Tibial nerve (tissue), 4 donors: ENCODE results near the gene THG1L. TPM values are rescaled to one million over a fixed set of nuclear protein-coding genes. Genes with fewer than 3 reads are reported as not detected.

Experiments used
- DNase-seq, 2 donors: peaks; one replicate each; pipeline ENCODE4 v3.0.0-alpha.2; 2019; ENCODE audit warnings: low spot score in 2 of 2
- H3K27ac ChIP-seq, 4 donors: fragments of 200-600 bp; sonication (generic) in 3 of 4; one replicate each; pipeline ENCODE4 v1.5.1; 2017 to 2019; ENCODE audit warnings: mild to moderate bottlenecking in 1 of 4
- H3K27me3 ChIP-seq, 2 donors: fragments of 200-600 bp; sonication (generic) in 1 of 2; one replicate each; pipeline versions ENCODE4 v1.5.1 to v1.6.0; 2017 to 2019
- H3K36me3 ChIP-seq, 3 donors: fragments of 200-600 bp; sonication (generic); one replicate each; pipeline ENCODE4 v1.5.1; 2018 to 2019
- H3K4me1 ChIP-seq, 4 donors: fragments of 200-600 bp; sonication (generic) in 3 of 4; one replicate each; pipeline ENCODE4 v1.5.1; 2017 to 2019
- H3K4me3 ChIP-seq, 4 donors: fragments of 200-600 bp; sonication (generic) in 3 of 4; one replicate each; pipeline ENCODE4 v1.5.1; 2017 to 2019; ENCODE audit warnings: mild to moderate bottlenecking in 1 of 4, moderate library complexity in 1 of 4
- H3K9me3 ChIP-seq, 4 donors: fragments of 200-600 bp; sonication (generic) in 3 of 4; one replicate each; pipeline ENCODE4 v1.5.1; 2017 to 2019
- CTCF ChIP-seq, 5 experiments: fragments of 200-600 bp in 3 of 5; fragments of 450-650 bp in 2 of 5; sonication (generic) in 3 of 5; IDR thresholded peaks; one replicate each; pipeline ENCODE4 v1.5.1; 2016 to 2019; ENCODE audit warnings: antibody characterized with exemption in 5 of 5, mild to moderate bottlenecking in 3 of 5, moderate library complexity in 2 of 5
- EP300 ChIP-seq, 2 donors: sonication (generic); formaldehyde crosslinking; IDR thresholded peaks; one replicate each; pipeline ENCODE4 v1.6.1; 2017; ENCODE audit warnings: antibody characterized with exemption in 2 of 2, mild to moderate bottlenecking in 1 of 2
- POLR2A ChIP-seq, 2 donors: fragments of 450-650 bp; IDR thresholded peaks; one replicate each; pipeline ENCODE4 v1.6.1; 2017; ENCODE audit warnings: antibody characterized with exemption in 2 of 2, mild to moderate bottlenecking in 2 of 2, moderate library complexity in 2 of 2
- WGBS, 2 donors: methylation state at CpG; one replicate each; pipeline ENCODE4 v1.1.5; 2018; 5-methylcytosine and 5-hydroxymethylcytosine counted together
- total RNA-seq, 4 donors: library from RNA; depleted of rRNA; stranded (reverse); fragments of >200 nt; gene quantifications; one replicate each; pipeline ENCODE4 v1.1.0, GENCODE V29; 2016

The THG1L gene
- total RNA-seq, 4 donors from 2014 or later, result 4.9 to 11.5 (median 9.2) TPM

- Histone ChIP-seq H3K4me3 (no peak overlapping the region), H3K27ac (no peak overlapping the region), H3K27me3 (no peaks in the 10 kb centered on the region), H3K4me1 (peaks cover 0 to 13% (median 0%) of the 10 kb centered on the region in 4 donors), H3K9me3 (no peaks in the 10 kb centered on the region), H3K36me3 (peaks cover 0 to 8% (median 0%) of the 10 kb centered on the region in 3 donors)
- WGBS, 2 donors, result 75 to 85% methylated on average over 6 of the region's 6 CpGs
- TF ChIP-seq EP300 (IDR thresholded peaks at IDR 0.05) (no peak), CTCF (IDR thresholded peaks at IDR 0.05) (no peak), POLR2A (IDR thresholded peaks at IDR 0.05) (no peak)
- no peak for DNase-seq
Observed at GRCh38 chr5:157764531-157764930, 33.3 kb downstream of the THG1L start.

GRCh38 chr5:157766442-157766841, 35.2 kb downstream of the THG1L start:
- TF ChIP-seq EP300 (IDR thresholded peaks at IDR 0.05) (no peak), CTCF (IDR thresholded peaks at IDR 0.05) (no peak), POLR2A (IDR thresholded peaks at IDR 0.05) (no peak)
- Histone ChIP-seq H3K4me3 (no peak overlapping the region), H3K4me1 (peaks cover 0 to 13% (median 0%) of the 10 kb centered on the region in 4 donors), H3K36me3 (no peaks in the 10 kb centered on the region), H3K27ac (no peak overlapping the region), H3K27me3 (no peaks in the 10 kb centered on the region), H3K9me3 (peaks cover 0 to 6% (median 0%) of the 10 kb centered on the region in 4 donors)
- DNase-seq, result no peak
- 93 to 97% methylated on average over 7 of the region's 7 CpGs for WGBS, 2 donors

GRCh38 chr5:157766902-157767301, 35.7 kb downstream of the THG1L start:
- peaks cover 0 to 6% (median 0%) of the 10 kb centered on the region in 4 donors for H3K9me3 ChIP-seq
- 65 to 75% methylated on average over 1 of the region's 1 CpG for WGBS, 2 donors
- H3K27ac ChIP-seq, result no peak overlapping the region
- no peak for DNase-seq
- no peaks in the 10 kb centered on the region for H3K27me3 ChIP-seq
- no peaks in the 10 kb centered on the region for H3K36me3 ChIP-seq
- TF ChIP-seq CTCF (IDR thresholded peaks at IDR 0.05) (no peak), POLR2A (IDR thresholded peaks at IDR 0.05) (no peak), EP300 (IDR thresholded peaks at IDR 0.05) (no peak)
- no peak overlapping the region for H3K4me3 ChIP-seq
- H3K4me1 ChIP-seq, result peaks cover 0 to 10% (median 0%) of the 10 kb centered on the region in 4 donors

GRCh38 chr5:157767689-157768088, 36.5 kb downstream of the THG1L start:
- Histone ChIP-seq H3K27ac (peak overlapping the region in 1 of 4 donors; percentile 33), H3K36me3 (no peaks in the 10 kb centered on the region), H3K4me1 (peaks cover 0 to 6% (median 0%) of the 10 kb centered on the region in 4 donors), H3K9me3 (peaks cover 0 to 6% (median 0%) of the 10 kb centered on the region in 4 donors), H3K4me3 (no peak overlapping the region), H3K27me3 (no peaks in the 10 kb centered on the region)
- no peak for DNase-seq
- WGBS, 2 donors, result 73 to 79% methylated on average over 3 of the region's 3 CpGs
- TF ChIP-seq POLR2A (IDR thresholded peaks at IDR 0.05) (no peak), EP300 (IDR thresholded peaks at IDR 0.05) (no peak), CTCF (IDR thresholded peaks at IDR 0.05) (no peak)

- WGBS, 2 donors, result 94 to 99% methylated on average over 4 of the region's 4 CpGs
- no peak for DNase-seq
- Histone ChIP-seq H3K27ac (no peak overlapping the region), H3K27me3 (no peaks in the 10 kb centered on the region), H3K4me1 (peaks cover 0 to 6% (median 0%) of the 10 kb centered on the region in 4 donors), H3K36me3 (no peaks in the 10 kb centered on the region), H3K4me3 (no peak overlapping the region), H3K9me3 (peaks cover 0 to 6% (median 0%) of the 10 kb centered on the region in 4 donors)
- TF ChIP-seq EP300 (IDR thresholded peaks at IDR 0.05) (no peak), CTCF (IDR thresholded peaks at IDR 0.05) (no peak), POLR2A (IDR thresholded peaks at IDR 0.05) (no peak)
Observed at GRCh38 chr5:157770665-157771064, 39.4 kb downstream of the THG1L start.
